ENCODE measurements around the gene ARID3A.

DNA sequence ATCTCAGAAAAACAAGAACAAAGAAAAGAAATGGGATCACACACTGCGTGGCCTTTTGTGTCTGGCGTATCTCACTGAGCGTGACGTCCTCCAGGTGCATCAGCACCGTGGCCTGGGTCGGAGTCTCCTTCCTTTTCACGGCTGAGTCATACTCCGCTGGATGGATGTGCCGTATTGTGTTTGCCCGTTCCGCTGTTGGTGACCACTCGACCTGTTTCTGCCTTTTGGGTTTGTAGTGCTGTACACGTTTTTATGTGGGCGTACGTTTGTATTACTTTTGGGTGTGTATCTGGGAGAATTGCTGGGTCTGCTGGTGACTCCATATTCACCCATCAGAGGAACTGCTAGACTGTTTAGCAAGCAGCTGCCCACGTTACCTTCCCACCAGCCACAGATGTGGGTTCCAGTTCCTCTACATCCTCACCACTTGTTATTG lies 11.4 kb downstream of the ARID3A start:
- TF ChIP-seq, protein P1, sequence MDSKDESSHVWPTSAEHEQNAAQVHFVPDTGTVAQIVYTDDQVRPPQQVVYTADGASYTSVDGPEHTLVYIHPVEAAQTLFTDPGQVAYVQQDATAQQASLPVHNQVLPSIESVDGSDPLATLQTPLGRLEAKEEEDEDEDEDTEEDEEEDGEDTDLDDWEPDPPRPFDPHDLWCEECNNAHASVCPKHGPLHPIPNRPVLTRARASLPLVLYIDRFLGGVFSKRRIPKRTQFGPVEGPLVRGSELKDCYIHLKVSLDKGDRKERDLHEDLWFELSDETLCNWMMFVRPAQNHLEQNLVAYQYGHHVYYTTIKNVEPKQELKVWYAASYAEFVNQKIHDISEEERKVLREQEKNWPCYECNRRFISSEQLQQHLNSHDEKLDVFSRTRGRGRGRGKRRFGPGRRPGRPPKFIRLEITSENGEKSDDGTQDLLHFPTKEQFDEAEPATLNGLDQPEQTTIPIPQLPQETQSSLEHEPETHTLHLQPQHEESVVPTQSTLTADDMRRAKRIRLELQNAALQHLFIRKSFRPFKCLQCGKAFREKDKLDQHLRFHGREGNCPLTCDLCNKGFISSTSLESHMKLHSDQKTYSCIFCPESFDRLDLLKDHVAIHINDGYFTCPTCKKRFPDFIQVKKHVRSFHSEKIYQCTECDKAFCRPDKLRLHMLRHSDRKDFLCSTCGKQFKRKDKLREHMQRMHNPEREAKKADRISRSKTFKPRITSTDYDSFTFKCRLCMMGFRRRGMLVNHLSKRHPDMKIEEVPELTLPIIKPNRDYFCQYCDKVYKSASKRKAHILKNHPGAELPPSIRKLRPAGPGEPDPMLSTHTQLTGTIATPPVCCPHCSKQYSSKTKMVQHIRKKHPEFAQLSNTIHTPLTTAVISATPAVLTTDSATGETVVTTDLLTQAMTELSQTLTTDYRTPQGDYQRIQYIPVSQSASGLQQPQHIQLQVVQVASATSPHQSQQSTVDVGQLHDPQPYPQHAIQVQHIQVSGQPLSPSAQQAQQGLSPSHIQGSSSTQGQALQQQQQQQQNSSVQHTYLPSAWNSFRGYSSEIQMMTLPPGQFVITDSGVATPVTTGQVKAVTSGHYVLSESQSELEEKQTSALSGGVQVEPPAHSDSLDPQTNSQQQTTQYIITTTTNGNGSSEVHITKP (CRISPR knock-in tag; IDR thresholded peaks at IDR 0.05; ENCODE audit: low read depth), result no peak
- TF ChIP-seq POLR2AphosphoS5 (IDR thresholded peaks at IDR 0.05; ENCODE audit: low read depth, low read length) (no peak), THYN1 (CRISPR knock-in tag; IDR thresholded peaks at IDR 0.05; ENCODE audit: borderline replicate concordance, low read depth) (no peak), PHB2 (IDR thresholded peaks at IDR 0.05; ENCODE audit: partially characterized antibody) (no peak), EZH2 (conservative IDR thresholded peaks at IDR 0.05; ENCODE audit: low read depth, low read length) (no peak), CHD4 (IDR thresholded peaks at IDR 0.05; ENCODE audit: borderline replicate concordance, low read length) (no peak), SMC3 (IDR thresholded peaks at IDR 0.05; ENCODE audit: low read length) (no peak), ZFP36 (IDR thresholded peaks at IDR 0.05; ENCODE audit: borderline replicate concordance, low read depth, low read length, partially characterized antibody) (no peak), ZNF143 (CRISPR knock-in tag; IDR thresholded peaks at IDR 0.05) (no peak), YY1 (IDR thresholded peaks at IDR 0.05; ENCODE audit: insufficient read depth, insufficient replicate concordance, low read depth, low read length) (no peak), ZFP90 (CRISPR knock-in tag; IDR thresholded peaks at IDR 0.05; ENCODE audit: borderline replicate concordance) (no peak)
- TF ChIP-seq, protein P2, sequence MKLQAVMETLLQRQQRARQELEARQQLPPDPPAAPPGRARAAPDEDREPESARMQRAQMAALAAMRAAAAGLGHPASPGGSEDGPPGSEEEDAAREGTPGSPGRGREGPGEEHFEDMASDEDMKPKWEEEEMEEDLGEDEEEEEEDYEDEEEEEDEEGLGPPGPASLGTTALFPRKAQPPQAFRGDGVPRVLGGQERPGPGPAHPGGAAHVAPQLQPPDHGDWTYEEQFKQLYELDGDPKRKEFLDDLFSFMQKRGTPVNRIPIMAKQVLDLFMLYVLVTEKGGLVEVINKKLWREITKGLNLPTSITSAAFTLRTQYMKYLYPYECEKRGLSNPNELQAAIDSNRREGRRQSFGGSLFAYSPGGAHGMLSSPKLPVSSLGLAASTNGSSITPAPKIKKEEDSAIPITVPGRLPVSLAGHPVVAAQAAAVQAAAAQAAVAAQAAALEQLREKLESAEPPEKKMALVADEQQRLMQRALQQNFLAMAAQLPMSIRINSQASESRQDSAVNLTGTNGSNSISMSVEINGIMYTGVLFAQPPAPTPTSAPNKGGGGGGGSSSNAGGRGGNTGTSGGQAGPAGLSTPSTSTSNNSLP (IDR thresholded peaks at IDR 0.05; ENCODE audit: low read depth, low read length), result no peak
- TF ChIP-seq, protein P3, sequence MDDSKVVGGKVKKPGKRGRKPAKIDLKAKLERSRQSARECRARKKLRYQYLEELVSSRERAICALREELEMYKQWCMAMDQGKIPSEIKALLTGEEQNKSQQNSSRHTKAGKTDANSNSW (CRISPR knock-in tag; IDR thresholded peaks at IDR 0.05; ENCODE audit: borderline replicate concordance), result no peak

Measured in HepG2 (cell line).